Spleen (tissue), 11 donors: Measurements from ENCODE around the gene GPT2. TPM values are rescaled to one million over a fixed set of nuclear protein-coding genes. Genes with fewer than 3 reads are reported as not detected.

Experiments
- DNase-seq: peaks from one replicate; pipeline ENCODE4 v3.0.0-alpha.2; 2020
- H3K27ac ChIP-seq, 8 donors: fragments of 200-600 bp; sonication (generic) in 7 of 8; 1 replicate in 4 of 8; 2 replicates in 4 of 8; pipeline versions ENCODE4 v1.5.0 to v1.8.0; 2016 to 2021; ENCODE audit warnings: inconsistent platforms in 4 of 8, mild to moderate bottlenecking in 4 of 8, moderate library complexity in 1 of 8
- H3K27me3 ChIP-seq, 7 donors: fragments of 200-600 bp; sonication (generic) in 6 of 7; replicated peaks in 1 of 7; 1 replicate in 4 of 7; 2 replicates in 3 of 7; pipeline versions ENCODE4 v1.5.0 to v1.8.0; 2016 to 2021; ENCODE audit warnings: inconsistent platforms in 3 of 7, mild to moderate bottlenecking in 1 of 7
- H3K36me3 ChIP-seq, 6 donors: fragments of 200-600 bp; sonication (generic) in 5 of 6; 1 replicate in 4 of 6; 2 replicates in 2 of 6; pipeline versions ENCODE4 v1.5.0 to v1.8.0; 2016 to 2021; ENCODE audit warnings: inconsistent platforms in 2 of 6
- H3K4me1 ChIP-seq, 6 donors: fragments of 200-600 bp; sonication (generic) in 5 of 6; 1 replicate in 3 of 6; 2 replicates in 3 of 6; pipeline versions ENCODE4 v1.5.0 to v1.8.0; 2016 to 2021; ENCODE audit warnings: inconsistent platforms in 3 of 6
- H3K4me3 ChIP-seq, 8 donors: fragments of 200-600 bp; sonication (generic) in 7 of 8; 1 replicate in 4 of 8; 2 replicates in 4 of 8; pipeline versions ENCODE4 v1.5.0 to v1.8.0; 2016 to 2021; ENCODE audit warnings: inconsistent platforms in 4 of 8, mild to moderate bottlenecking in 4 of 8, moderate library complexity in 2 of 8
- H3K9me3 ChIP-seq, 8 donors: fragments of 200-600 bp; sonication (generic) in 7 of 8; 1 replicate in 4 of 8; 2 replicates in 4 of 8; pipeline versions ENCODE4 v1.5.0 to v1.8.0; 2016 to 2021; ENCODE audit warnings: inconsistent platforms in 4 of 8
- POLR2A ChIP-seq, 3 donors: fragments of 450-650 bp; IDR thresholded peaks; one replicate each; pipeline ENCODE4 v1.5.1; 2017; ENCODE audit warnings: antibody characterized with exemption in 3 of 3, mild to moderate bottlenecking in 1 of 3
- POLR2AphosphoS5 ChIP-seq, 3 donors: sonication (generic); formaldehyde crosslinking; IDR thresholded peaks; one replicate each; pipeline ENCODE4 v1.5.1; 2017; ENCODE audit warnings: antibody characterized with exemption in 3 of 3
- WGBS, 5 donors: extraction: QIAGEN DNeasy Blood & Tissue Kit in 3 of 5; methylation state at CpG; one replicate each; pipeline versions ENCODE4 v1.1.5 to v1.1.7; 2013 to 2018; 5-methylcytosine and 5-hydroxymethylcytosine counted together
- intact Hi-C: fragments of 100-400 bp; cut with DNase I; formaldehyde crosslinking; loops from one replicate; pipeline ENCODE4 v1.15.0; 2023; ENCODE audit warnings: low total_unique reads
- polyA plus RNA-seq, 3 donors: library from polyadenylated mRNA; stranded (reverse); fragments of 200-250 nt; gene quantifications; one replicate each; pipeline ENCODE4 v1.2.1, GENCODE V29; 2013
- total RNA-seq, 7 donors: library from RNA; depleted of rRNA in 3 of 7; stranded (reverse); fragments of >200 nt in 3 of 7; fragmentation: NEBNext Ultra II Directional in 4 of 7; extraction: Animal tissue kit (Norgen Biotek cat#: 25700) in 4 of 7; gene quantifications; one replicate each; pipeline versions ENCODE4 v1.1.0 to v1.2.1, GENCODE V29; 2016 to 2021
- TF ChIP-seq, protein P1 (sequence below), 11 experiments: fragments of 200-600 bp in 7 of 11; fragments of 450-650 bp in 4 of 11; sonication (generic) in 4 of 11; IDR thresholded peaks in 8 of 11; conservative IDR thresholded peaks in 3 of 11; 1 replicate in 7 of 11; 2 replicates in 4 of 11; pipeline versions ENCODE4 v1.4.0 to v1.8.0; 2016 to 2021; ENCODE audit warnings: antibody characterized with exemption in 11 of 11, inconsistent platforms in 4 of 11, mild to moderate bottlenecking in 1 of 11
- donor health status: healthy with polysubstance abuse.
- donor health status: DM: no; HTN: no; CAD: no; lungs with moderate emphysema.
- donor health status: DM: no; HTN: no; CAD: no.
- donor health status: Bipolar disorder and iron deficiency.
- donor health status: healthy.
- donor health status: DM: no; HTN: no; CAD: no.
- donor health status: DM: yes; HTN: yes; CAD: no.

GPT2 gene
- total and polyA plus RNA-seq, 10 donors, result 3.1 to 9.2 (median 4.9) TPM

GRCh38 chr16:46854846-46855245 lies 29.3 kb upstream of the GPT2 start:
- TF ChIP-seq, protein P1, sequence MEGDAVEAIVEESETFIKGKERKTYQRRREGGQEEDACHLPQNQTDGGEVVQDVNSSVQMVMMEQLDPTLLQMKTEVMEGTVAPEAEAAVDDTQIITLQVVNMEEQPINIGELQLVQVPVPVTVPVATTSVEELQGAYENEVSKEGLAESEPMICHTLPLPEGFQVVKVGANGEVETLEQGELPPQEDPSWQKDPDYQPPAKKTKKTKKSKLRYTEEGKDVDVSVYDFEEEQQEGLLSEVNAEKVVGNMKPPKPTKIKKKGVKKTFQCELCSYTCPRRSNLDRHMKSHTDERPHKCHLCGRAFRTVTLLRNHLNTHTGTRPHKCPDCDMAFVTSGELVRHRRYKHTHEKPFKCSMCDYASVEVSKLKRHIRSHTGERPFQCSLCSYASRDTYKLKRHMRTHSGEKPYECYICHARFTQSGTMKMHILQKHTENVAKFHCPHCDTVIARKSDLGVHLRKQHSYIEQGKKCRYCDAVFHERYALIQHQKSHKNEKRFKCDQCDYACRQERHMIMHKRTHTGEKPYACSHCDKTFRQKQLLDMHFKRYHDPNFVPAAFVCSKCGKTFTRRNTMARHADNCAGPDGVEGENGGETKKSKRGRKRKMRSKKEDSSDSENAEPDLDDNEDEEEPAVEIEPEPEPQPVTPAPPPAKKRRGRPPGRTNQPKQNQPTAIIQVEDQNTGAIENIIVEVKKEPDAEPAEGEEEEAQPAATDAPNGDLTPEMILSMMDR (IDR thresholded peaks at IDR 0.05 in 8 of 11, conservative IDR thresholded peaks at IDR 0.05 in 3 of 11), result no peak
- TF ChIP-seq POLR2AphosphoS5 (IDR thresholded peaks at IDR 0.05) (no peak), POLR2A (IDR thresholded peaks at IDR 0.05) (no peak)
- DNase-seq, result no peak
- peaks cover 0 to 7% (median 0%) of the 10 kb centered on the region in 6 donors for H3K4me1 ChIP-seq
- H3K4me3 ChIP-seq, result no peak overlapping the region
- no peak overlapping the region for H3K27ac ChIP-seq
- H3K27me3 ChIP-seq, result no peaks in the 10 kb centered on the region
- 83 to 93% (median 86%) methylated on average over 2 of the region's 2 CpGs for WGBS, 5 donors
- intact Hi-C loops, result loop anchor here (5.0 kb wide), 1 partner anchor 52 kb away; no protein-coding TSS in a partner anchor
- no peaks in the 10 kb centered on the region for H3K36me3 ChIP-seq
- no peaks in the 10 kb centered on the region for H3K9me3 ChIP-seq

- Histone ChIP-seq H3K4me3 (no peak overlapping the region), H3K36me3 (no peaks in the 10 kb centered on the region), H3K27ac (no peak overlapping the region), H3K9me3 (no peaks in the 10 kb centered on the region), H3K27me3 (no peaks in the 10 kb centered on the region), H3K4me1 (peaks cover 0 to 7% (median 0%) of the 10 kb centered on the region in 6 donors)
- TF ChIP-seq POLR2AphosphoS5 (IDR thresholded peaks at IDR 0.05) (no peak), POLR2A (IDR thresholded peaks at IDR 0.05) (no peak)
- TF ChIP-seq, protein P1 (IDR thresholded peaks at IDR 0.05 in 8 of 11, conservative IDR thresholded peaks at IDR 0.05 in 3 of 11), result no peak
- intact Hi-C loops, result no loop called here
- peak; percentile 3 for DNase-seq
- WGBS, 5 donors, result 74 to 86% (median 79%) methylated on average over 4 of the region's 4 CpGs
Observed at GRCh38 chr16:46855389-46855788, 28.8 kb upstream of the GPT2 start.

DNA sequence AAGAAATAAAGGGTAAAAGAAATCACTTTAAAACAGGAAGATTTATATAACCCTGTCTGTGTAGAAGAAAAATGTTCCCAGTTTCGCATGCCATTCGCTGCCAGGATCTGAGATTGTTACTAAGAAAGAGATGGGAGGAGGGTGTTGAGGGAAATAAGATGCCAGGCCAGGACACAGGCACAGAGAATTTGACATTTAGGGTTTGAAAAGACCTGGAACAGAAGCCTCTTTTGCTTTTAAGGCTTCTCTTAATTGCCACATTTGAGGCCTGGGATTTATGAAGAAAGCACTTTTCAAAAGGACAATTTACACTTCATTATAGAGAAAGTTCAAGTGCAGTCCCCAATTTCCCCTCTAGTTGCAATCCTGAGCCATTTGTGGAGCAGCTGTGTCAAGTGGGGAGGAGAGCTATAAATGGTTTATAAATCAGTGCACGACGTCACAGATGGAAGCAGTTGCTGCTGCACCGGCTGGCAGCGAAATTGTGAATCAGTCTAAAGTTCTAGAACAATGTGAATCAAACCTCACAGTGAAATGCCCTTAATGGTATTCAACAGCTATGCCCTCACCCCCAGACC lies 26.7 kb upstream of the GPT2 start:
- Histone ChIP-seq H3K4me1 (peaks cover 0 to 7% (median 0%) of the 10 kb centered on the region in 6 donors), H3K9me3 (no peaks in the 10 kb centered on the region), H3K4me3 (no peak overlapping the region), H3K27ac (no peak overlapping the region), H3K27me3 (no peaks in the 10 kb centered on the region), H3K36me3 (no peaks in the 10 kb centered on the region)
- DNase-seq, result peak; percentile 41
- intact Hi-C loops, result no loop called here
- WGBS, 5 donors, result 60 to 73% (median 66%) methylated on average over 6 of the region's 6 CpGs
- TF ChIP-seq, protein P1 (IDR thresholded peaks at IDR 0.05 in 8 of 11, conservative IDR thresholded peaks at IDR 0.05 in 3 of 11), result peak in 5 of 11 experiments; percentile 13 to 37 (median 19)
- no peak for TF ChIP-seq POLR2AphosphoS5 (IDR thresholded peaks at IDR 0.05)

GRCh38 chr16:46858151-46858550 lies 26.0 kb upstream of the GPT2 start:
- Histone ChIP-seq H3K4me3 (no peak overlapping the region), H3K27me3 (no peaks in the 10 kb centered on the region), H3K36me3 (no peaks in the 10 kb centered on the region), H3K9me3 (no peaks in the 10 kb centered on the region), H3K27ac (no peak overlapping the region), H3K4me1 (peaks cover 0 to 7% (median 0%) of the 10 kb centered on the region in 6 donors)
- WGBS, 5 donors, result 93 to 99% (median 95%) methylated on average over 6 of the region's 6 CpGs
- DNase-seq, result no peak
- intact Hi-C loops, result no loop called here
- TF ChIP-seq, protein P1 (IDR thresholded peaks at IDR 0.05 in 8 of 11, conservative IDR thresholded peaks at IDR 0.05 in 3 of 11), result no peak
- no peak for TF ChIP-seq POLR2A (IDR thresholded peaks at IDR 0.05)
- no peak for TF ChIP-seq POLR2AphosphoS5 (IDR thresholded peaks at IDR 0.05)
